ENCODE data around the gene ARHGAP29.
A peak's percentile ranks its signal among the peaks of the same experiment; 100 is the strongest.

Gene ARHGAP29, protein sequence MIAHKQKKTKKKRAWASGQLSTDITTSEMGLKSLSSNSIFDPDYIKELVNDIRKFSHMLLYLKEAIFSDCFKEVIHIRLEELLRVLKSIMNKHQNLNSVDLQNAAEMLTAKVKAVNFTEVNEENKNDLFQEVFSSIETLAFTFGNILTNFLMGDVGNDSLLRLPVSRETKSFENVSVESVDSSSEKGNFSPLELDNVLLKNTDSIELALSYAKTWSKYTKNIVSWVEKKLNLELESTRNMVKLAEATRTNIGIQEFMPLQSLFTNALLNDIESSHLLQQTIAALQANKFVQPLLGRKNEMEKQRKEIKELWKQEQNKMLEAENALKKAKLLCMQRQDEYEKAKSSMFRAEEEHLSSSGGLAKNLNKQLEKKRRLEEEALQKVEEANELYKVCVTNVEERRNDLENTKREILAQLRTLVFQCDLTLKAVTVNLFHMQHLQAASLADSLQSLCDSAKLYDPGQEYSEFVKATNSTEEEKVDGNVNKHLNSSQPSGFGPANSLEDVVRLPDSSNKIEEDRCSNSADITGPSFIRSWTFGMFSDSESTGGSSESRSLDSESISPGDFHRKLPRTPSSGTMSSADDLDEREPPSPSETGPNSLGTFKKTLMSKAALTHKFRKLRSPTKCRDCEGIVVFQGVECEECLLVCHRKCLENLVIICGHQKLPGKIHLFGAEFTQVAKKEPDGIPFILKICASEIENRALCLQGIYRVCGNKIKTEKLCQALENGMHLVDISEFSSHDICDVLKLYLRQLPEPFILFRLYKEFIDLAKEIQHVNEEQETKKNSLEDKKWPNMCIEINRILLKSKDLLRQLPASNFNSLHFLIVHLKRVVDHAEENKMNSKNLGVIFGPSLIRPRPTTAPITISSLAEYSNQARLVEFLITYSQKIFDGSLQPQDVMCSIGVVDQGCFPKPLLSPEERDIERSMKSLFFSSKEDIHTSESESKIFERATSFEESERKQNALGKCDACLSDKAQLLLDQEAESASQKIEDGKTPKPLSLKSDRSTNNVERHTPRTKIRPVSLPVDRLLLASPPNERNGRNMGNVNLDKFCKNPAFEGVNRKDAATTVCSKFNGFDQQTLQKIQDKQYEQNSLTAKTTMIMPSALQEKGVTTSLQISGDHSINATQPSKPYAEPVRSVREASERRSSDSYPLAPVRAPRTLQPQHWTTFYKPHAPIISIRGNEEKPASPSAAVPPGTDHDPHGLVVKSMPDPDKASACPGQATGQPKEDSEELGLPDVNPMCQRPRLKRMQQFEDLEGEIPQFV

DNA sequence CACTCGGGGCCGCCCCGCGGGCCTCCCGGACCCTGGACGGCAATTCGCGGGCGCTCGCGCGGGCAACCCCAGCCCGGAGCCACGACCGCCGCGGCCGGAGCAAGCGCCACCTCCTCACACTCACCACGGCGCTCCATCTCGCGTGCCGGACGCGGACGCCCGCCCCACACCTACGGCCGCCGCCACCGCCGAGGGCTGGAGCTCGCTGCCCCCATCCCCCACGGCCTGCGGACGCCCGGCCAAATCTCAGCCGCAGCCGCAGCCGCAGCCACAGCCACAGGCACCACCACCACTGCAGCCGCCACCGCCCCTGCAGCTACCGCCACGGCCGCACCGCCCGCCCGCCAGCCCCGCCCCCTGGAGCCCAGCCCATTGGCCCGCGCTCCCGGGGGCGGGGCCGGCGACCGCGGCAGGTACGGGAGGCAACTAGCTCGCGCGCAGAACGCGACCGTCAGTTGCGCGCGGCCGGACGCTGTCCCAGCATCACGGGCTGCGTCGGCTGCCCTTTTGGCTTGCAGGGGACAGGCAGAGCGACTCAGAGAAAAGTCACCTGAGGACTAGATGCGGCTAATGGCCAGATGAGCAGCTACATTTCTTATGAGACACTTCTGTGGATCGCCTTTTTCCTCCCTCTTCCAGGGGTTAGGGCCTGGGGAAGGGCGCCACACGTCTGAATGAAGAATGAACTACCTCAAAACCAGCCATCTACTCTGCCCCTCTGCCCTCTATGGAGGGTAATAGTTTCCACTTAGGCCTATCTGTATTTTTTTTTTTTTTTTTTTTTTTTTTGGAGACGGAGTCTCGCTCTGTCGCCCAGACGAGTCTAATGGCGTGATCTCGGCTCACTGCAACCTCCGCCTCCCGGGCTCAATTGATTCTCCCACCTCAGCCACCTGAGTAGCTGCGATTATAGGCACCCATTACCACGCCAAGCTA lies at the start of gene ARHGAP29:
TSS of gene ARHGAP29 (minus strand) at position 294 of the 936 bp plus-strand sequence. CDS start 5,973 bp downstream, outside the sequence.
- DNase-seq = peak; percentile 93

DNA sequence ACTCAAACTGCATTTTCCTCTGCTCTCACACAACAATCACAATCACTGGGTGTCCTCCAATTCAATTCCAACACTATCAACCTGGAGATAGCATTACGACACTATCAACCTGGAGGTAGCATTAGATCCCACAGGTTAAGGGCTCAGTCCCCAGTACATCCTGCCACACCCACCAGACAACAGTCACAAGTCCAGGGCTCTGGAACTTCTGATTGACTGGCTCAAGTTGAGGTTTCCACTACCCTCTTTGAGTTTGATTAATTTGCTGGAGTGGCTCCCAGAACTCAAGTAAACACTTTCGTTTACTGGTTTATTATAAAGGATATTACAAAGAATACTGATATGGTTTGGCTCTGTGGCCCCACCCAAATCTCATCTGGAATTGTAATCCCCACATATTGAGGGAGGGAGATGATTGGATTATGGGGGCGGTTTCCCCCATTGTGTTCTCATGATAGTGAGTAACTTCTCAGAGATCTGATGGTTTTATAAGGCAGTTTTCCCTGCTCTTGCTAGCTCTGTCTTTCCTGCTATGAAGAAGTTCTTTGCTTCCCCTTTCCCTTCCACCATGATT lies 49.6 kb upstream of the ARHGAP29 start:
- no peak for DNase-seq

DNA sequence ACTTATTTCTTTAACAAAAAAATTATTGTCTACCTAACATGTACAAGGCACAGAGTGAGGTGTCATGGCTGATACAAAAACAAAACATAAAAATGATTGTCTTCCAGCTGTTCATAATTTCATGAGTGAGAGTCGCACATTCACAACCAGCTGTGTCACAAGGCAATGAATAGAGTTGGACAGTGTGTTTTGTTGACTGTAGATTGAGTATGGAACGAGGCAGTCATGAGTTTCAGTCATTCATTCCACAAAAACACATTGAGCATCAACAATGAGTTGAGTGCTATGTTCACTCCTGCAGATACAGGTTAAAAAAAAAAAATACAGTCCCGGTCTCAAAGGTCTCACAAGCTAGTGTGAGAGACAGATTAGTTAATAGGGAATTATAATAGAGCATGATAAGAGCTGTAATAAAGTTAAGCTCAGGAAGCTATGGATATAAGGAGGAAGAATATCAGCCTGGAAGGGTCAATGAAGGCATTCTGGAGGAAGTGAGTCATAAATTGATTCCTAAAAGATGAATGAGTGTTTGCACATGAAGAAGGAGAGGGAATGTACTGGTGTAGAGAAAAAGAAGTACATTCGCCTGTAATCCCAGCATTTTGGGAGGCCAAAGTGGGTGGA lies 47.8 kb upstream of the ARHGAP29 start:
- DNase-seq = no peak

DNA sequence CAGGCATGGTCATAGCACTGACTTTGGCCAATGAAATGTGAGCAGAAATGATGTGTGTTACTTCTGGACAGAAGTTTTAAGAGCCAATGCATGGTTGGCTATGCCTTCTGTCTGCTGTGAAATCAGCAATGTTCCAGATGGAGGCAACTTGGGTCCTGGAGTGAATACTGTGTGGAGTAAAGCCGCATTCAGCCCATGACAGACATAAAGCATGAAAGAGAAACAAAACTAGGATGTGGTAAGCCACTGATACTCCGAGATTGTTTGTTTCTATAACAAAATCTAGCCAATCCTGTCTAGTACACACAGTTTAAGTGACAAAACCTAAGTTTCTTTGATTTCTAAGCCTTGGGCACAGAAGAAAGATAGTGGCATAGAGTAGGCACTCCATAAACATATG lies 47.1 kb upstream of the ARHGAP29 start:
- DNase-seq = no peak

DNA sequence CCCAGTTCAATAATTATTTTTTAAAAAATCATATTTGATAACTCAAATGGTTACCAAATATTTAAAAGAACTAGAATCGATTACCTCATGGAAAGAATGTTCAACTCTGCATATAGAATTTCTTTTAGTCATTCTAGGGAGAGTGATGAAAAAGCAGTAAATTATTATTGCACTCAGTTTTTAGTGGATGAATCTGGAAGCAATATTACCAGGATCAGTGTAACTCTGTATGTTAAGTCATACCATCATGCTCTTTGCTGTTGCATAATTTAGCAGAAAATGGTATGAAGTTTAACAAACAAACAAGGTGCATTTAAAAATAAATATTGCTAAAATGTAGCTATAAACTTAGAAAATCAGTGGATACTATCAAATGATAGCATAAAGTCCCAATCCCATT lies 46.1 kb upstream of the ARHGAP29 start:
- no peak for DNase-seq

DNA sequence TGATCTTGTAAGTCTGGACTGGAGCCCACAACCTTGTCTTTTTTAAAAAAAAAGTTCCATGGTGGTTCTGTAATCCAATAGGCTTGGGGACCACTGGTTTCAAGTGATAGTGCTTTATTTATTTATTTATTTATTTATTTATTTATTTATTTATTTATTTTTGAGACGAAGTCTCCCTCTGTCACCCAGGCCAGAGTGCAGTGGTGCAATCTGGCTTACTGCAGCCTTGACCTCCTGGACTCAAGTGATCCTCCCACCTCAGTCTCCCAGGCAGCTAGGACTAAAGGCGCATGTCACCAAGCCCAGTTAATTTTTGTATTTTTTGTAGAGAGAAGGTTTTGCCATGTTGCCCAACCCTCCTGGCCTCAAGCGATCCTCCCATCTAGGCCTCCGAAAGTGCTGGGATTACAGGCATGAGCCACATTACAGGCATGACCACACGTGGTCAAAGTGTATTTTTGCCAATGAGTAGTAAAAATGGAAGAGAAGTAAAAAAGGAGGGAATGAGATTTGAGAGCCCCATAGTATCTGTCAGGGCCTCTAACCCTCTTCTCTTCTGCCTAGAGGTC lies 44.8 kb upstream of the ARHGAP29 start:
- DNase-seq = no peak

DNA sequence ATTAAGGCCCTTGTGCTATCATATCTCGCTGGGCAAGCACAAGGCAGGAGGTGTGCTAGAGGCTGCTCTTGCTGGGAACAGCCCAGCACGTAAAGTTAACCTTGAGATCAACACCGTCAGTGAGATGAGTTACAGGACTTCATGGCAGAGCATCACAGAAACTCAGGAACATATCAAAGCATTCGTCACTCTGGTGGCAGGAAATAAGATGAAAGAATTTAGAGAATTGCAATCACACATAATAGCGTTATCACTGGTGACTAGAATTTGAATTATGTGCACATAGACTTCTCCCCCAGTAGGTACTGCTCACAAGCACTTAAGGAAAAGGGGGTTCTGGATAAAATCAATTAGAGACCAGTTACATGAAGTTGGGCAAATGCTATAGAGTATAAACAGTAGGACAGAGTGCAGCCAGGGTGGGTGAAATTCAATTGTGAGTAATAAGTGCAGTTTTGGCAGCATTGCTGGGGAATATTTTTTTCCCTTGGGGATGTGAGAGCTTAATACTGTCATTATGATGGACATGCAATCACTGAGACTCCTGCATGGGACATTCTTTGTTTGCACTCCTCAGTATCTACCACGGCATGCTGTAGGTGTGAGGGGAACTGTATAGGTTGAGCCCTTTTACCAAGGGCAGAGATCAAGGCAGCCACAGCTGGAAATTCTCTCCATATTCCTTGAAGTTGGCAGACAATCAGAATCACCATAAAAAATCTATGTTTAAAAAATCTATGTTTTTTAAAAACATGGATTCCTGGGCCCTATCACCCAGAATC lies 44.2 kb upstream of the ARHGAP29 start:
- no peak for DNase-seq

- DNase-seq = no peak
Measured at GRCh38 chr1:94280541-94280940, 43.2 kb upstream of the ARHGAP29 start.

- no peak for DNase-seq
Measured at GRCh38 chr1:94279462-94279861, 42.1 kb upstream of the ARHGAP29 start.

- no peak for DNase-seq
Measured at GRCh38 chr1:94279038-94279437, 41.7 kb upstream of the ARHGAP29 start.

GRCh38 chr1:94276988-94277434 lies 39.6 kb upstream of the ARHGAP29 start:
- DNase-seq = no peak

DNA sequence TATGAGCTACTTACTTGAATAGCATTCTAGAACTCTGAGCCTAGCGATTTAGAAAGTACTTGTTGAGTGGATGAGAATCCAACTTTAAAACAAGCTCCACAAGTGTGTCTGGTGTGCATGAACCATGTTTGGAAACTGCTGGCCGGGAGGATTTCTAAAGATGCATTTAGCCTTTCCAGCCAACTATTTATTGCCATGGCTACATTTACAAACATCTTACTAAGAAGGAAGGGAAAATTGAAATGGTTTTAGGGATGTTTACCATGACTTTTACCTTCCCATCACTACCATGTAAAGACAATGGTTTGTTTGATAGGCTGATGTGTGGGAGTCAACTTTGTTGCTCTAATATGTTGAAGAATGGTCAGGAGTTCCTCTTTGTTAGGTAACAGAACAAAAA lies 37.7 kb upstream of the ARHGAP29 start:
- no peak for DNase-seq

DNA sequence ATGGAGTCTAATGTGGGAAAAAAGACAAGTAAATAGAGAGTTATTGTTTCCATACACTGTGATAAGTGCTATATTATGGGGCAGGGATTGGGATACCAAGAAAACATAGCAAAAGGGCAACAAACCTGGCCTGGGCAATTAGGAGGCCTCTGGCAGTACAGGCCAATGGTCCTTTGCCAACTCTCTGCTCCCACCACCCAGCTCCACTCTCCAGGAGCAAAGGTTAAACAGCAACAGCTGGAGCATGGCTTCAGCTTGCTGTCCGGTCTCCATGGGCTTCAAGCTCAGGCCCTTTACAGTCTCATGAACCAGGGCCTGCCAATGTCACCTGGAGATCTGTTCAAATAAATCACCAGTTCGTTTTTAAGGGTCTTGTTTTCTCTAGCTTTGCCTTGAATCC lies 37.2 kb upstream of the ARHGAP29 start:
- no peak for DNase-seq

DNA sequence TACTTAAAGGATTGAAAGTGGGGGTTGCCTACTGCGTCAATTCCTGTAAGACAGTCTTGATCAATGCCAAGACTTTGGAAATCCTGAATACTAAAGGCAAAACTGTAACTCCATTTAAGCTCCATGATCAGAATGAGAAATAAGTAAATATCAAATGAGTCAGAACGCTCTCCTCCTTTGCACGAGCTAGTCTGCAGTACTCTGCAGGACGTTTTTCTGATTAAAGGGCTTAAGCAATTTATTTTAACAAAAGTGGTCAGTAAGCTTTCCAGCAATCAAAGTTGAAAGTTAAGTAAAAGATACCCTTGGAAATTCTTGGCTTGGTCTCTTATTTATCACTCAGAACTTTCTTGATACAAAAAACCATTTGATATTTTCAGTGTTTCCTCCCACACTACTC lies 35.7 kb upstream of the ARHGAP29 start:
- no peak for DNase-seq

DNA sequence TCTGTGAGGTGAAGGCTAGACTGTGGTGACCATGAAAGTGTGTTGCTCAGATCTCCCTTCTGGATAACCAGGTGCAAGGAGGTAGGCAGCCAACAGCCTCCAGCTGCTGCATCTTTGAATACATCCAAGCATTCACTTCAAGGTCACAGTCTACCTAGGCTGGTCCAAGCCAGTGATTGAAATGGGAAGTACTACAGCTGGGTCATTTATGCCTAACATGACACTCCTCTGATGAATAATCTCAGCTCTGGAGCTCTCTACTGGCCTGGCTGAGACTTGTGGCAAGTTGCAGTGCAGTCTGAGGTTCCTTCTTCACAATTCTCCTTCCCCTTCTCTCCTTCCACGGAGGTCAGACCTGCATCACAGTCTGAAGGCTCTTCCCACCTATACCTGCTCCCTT lies 35.0 kb upstream of the ARHGAP29 start:
- DNase-seq = no peak

DNA sequence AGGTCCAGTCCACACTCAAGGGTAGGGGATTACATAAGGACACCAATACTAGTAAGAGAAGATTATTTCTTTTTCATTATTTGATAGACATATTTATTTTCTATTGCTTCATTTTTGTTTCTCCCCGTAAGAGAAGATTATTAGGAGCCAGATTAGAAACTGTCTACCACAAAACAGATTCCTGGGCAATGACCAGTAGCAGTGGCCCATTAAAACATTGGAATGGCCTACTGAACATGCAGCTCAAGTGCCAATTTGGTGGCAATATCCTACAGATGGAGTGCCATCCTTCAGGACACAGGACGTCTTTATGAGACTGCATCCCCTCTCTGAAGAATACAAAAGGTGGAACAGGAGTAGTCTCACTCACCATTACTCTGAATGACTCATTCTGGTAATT lies 34.0 kb upstream of the ARHGAP29 start:
- no peak for DNase-seq

- DNase-seq = no peak
Measured at GRCh38 chr1:94270801-94271203, 33.4 kb upstream of the ARHGAP29 start.

DNA sequence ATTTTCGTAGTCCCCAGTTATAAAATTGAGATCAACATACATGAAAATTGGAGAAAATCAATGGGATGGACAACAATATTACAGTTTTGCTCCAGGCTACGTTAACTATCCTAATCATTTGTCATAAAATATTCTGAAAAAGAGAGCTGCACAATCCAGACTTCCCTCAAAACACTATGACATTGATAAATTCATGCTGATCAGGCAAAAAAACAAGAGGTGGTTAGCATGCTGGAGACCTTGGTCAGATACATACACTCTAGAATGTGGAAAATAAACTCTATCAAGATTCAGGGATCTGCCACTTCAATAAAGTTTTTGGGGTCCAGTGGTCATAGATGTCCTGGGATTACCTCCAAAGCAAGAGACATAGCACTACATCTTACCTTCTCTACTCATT lies 32.5 kb upstream of the ARHGAP29 start:
- no peak for DNase-seq

DNA sequence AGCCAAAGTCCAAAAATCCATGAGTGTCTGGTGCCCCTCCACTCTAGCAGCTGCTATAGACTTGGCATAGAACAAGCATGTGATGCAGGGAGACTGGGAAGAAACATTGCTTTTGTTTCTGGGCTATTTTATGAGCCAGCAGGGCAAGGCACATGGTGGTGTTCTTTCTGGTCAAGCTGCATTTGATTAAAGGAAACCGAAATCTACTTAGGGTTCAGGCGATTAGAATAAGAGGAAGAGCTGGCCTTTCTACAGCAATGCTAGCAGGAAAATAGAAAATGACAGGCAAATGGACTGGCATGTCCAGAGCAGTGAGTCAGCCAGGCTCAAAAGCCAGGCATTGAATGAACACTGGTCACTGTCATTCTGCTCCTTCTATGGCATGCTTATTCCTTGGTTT lies 28.5 kb upstream of the ARHGAP29 start:
- DNase-seq = no peak

GRCh38 chr1:94265011-94265422 lies 27.6 kb upstream of the ARHGAP29 start:
- DNase-seq = no peak
